ENCODE measurements around the gene NIT1. TPM values are rescaled to one million over a fixed set of nuclear protein-coding genes. Genes with fewer than 3 reads are reported as not detected.

Gene NIT1
- total RNA-seq, 4 donors from 2014 or later, result 1.0 to 36.9 (median 22.0) TPM

- intact Hi-C loops (cut with DNase I; ENCODE audit: low total_unique reads), result no loop called here
- no peaks in the 10 kb centered on the region for H3K27me3 ChIP-seq
- no peak for DNase-seq
- H3K36me3 ChIP-seq, result no peaks in the 10 kb centered on the region
- no peak overlapping the region for H3K27ac ChIP-seq
- H3K9me3 ChIP-seq, result no peaks in the 10 kb centered on the region
- peaks cover 0 to 3% of the 10 kb centered on the region in 2 donors for H3K4me1 ChIP-seq
- TF ChIP-seq POLR2A (IDR thresholded peaks at IDR 0.05) (no peak), CTCF (IDR thresholded peaks at IDR 0.05) (no peak)
- H3K4me3 ChIP-seq, result no peak overlapping the region
These were observed 20.0 kb downstream of the NIT1 start for GRCh38 chr1:161137881-161138280.

GRCh38 chr1:161138431-161138830 lies 20.5 kb downstream of the NIT1 start:
- H3K27ac ChIP-seq, result no peak overlapping the region
- intact Hi-C loops (cut with DNase I; ENCODE audit: low total_unique reads), result no loop called here
- TF ChIP-seq POLR2A (IDR thresholded peaks at IDR 0.05), result no peak
- TF ChIP-seq CTCF (IDR thresholded peaks at IDR 0.05), result no peak

GRCh38 chr1:161139766-161140165 lies 21.9 kb downstream of the NIT1 start:
- Histone ChIP-seq H3K4me3 (no peak overlapping the region), H3K36me3 (no peaks in the 10 kb centered on the region), H3K27ac (no peak overlapping the region), H3K9me3 (no peaks in the 10 kb centered on the region), H3K4me1 (no peaks in the 10 kb centered on the region), H3K27me3 (no peaks in the 10 kb centered on the region)
- no peak for TF ChIP-seq POLR2A (IDR thresholded peaks at IDR 0.05)
- TF ChIP-seq CTCF (IDR thresholded peaks at IDR 0.05), result peak in 3 of 4 experiments; percentile 18 to 31 (median 23)
- no peak for DNase-seq
- intact Hi-C loops (cut with DNase I; ENCODE audit: low total_unique reads), result no loop called here

More at GRCh38 chr1:161138431-161138830, 20.5 kb downstream of the NIT1 start:
- Histone ChIP-seq H3K9me3 (no peaks in the 10 kb centered on the region), H3K4me3 (no peak overlapping the region), H3K27me3 (no peaks in the 10 kb centered on the region), H3K36me3 (no peaks in the 10 kb centered on the region), H3K4me1 (peaks cover 0 to 3% of the 10 kb centered on the region in 2 donors)
- DNase-seq, result no peak

- Histone ChIP-seq H3K27ac (no peak overlapping the region), H3K27me3 (no peaks in the 10 kb centered on the region), H3K36me3 (no peaks in the 10 kb centered on the region), H3K9me3 (no peaks in the 10 kb centered on the region), H3K4me1 (no peaks in the 10 kb centered on the region), H3K4me3 (no peak overlapping the region)
- DNase-seq, result no peak
- intact Hi-C loops (cut with DNase I; ENCODE audit: low total_unique reads), result no loop called here
- no peak for TF ChIP-seq POLR2A (IDR thresholded peaks at IDR 0.05)
- TF ChIP-seq CTCF (IDR thresholded peaks at IDR 0.05), result no peak
These were observed 23.0 kb downstream of the NIT1 start for GRCh38 chr1:161140755-161141400.

GRCh38 chr1:161145832-161146231 lies 27.9 kb downstream of the NIT1 start:
- Histone ChIP-seq H3K4me1 (no peaks in the 10 kb centered on the region), H3K4me3 (no peak overlapping the region), H3K9me3 (no peaks in the 10 kb centered on the region), H3K27me3 (no peaks in the 10 kb centered on the region), H3K27ac (no peak overlapping the region), H3K36me3 (no peaks in the 10 kb centered on the region)
- no peak for DNase-seq
- TF ChIP-seq POLR2A (IDR thresholded peaks at IDR 0.05) (no peak), CTCF (IDR thresholded peaks at IDR 0.05) (no peak)
- intact Hi-C loops (cut with DNase I; ENCODE audit: low total_unique reads), result no loop called here
